ES-I3 (cell line): ENCODE data around the gene MMP25.
"Not testable (repeated sequence)": the region's sequence is repeated elsewhere in the genome, so short reads cannot be mapped to it uniquely, and the experiment has no call there.

Experiments
- H3K36me3 ChIP-seq: 2 replicates; pipeline ENCODE4 v1.6.1; 2013; ENCODE audit warnings: mild to moderate bottlenecking, low read length, control low read depth, moderate library complexity; ENCODE audit not compliant: insufficient read depth
- H3K4me1 ChIP-seq: 2 replicates; pipeline ENCODE4 v1.6.1; 2013; ENCODE audit warnings: mild to moderate bottlenecking, control low read depth, low read length; ENCODE audit not compliant: insufficient read depth
- H3K9ac ChIP-seq: 2 replicates; pipeline ENCODE4 v1.6.1; 2013; ENCODE audit warnings: low read depth, mild to moderate bottlenecking, low read length, moderate library complexity
- H3K9me3 ChIP-seq: 2 replicates; pipeline ENCODE4 v1.6.1; 2013; ENCODE audit warnings: mild to moderate bottlenecking, low read length, moderate library complexity; ENCODE audit not compliant: control insufficient read depth, insufficient read depth

Gene MMP25

GRCh38 chr16:3051009-3051408 lies 4.6 kb downstream of the MMP25 start:
- Histone ChIP-seq H3K9me3 (no peaks in the 10 kb centered on the region), H3K4me1 (no peaks in the 10 kb centered on the region), H3K36me3 (no peaks in the 10 kb centered on the region), H3K9ac (no peak overlapping the region)

- Histone ChIP-seq H3K4me1 (no peaks in the 10 kb centered on the region), H3K9ac (no peak overlapping the region)
Measured at GRCh38 chr16:3051494-3051893, 5.1 kb downstream of the MMP25 start.

GRCh38 chr16:3052571-3053329 lies 6.4 kb downstream of the MMP25 start:
- not testable (repeated sequence) for H3K36me3 ChIP-seq, H3K9me3 ChIP-seq, H3K9ac ChIP-seq, H3K4me1 ChIP-seq

More at GRCh38 chr16:3051494-3051893, 5.1 kb downstream of the MMP25 start:
- H3K9me3 ChIP-seq: no peaks in the 10 kb centered on the region
- no peaks in the 10 kb centered on the region for H3K36me3 ChIP-seq

GRCh38 chr16:3053330-3053710 lies 7.0 kb downstream of the MMP25 start:
- not testable (repeated sequence) for H3K4me1 ChIP-seq, H3K9ac ChIP-seq, H3K36me3 ChIP-seq, H3K9me3 ChIP-seq

- H3K9ac ChIP-seq: no peak overlapping the region
- H3K9me3 ChIP-seq: no peaks in the 10 kb centered on the region
- no peaks in the 10 kb centered on the region; the same call in 1 of the 2 replicates for H3K4me1 ChIP-seq
- no peaks in the 10 kb centered on the region for H3K36me3 ChIP-seq
Measured at GRCh38 chr16:3054965-3055733, 8.8 kb downstream of the MMP25 start.

GRCh38 chr16:3055734-3056115 lies 9.4 kb downstream of the MMP25 start:
- not testable (repeated sequence) for H3K4me1 ChIP-seq, H3K9ac ChIP-seq, H3K9me3 ChIP-seq, H3K36me3 ChIP-seq

- Histone ChIP-seq H3K9me3 (no peaks in the 10 kb centered on the region), H3K4me1 (no peaks in the 10 kb centered on the region; the same call in 1 of the 2 replicates), H3K9ac (no peak overlapping the region), H3K36me3 (no peaks in the 10 kb centered on the region)
Measured at GRCh38 chr16:3056336-3057180, 10.2 kb downstream of the MMP25 start.

- H3K4me1 ChIP-seq: no peaks in the 10 kb centered on the region; the same call in 1 of the 2 replicates
- no peaks in the 10 kb centered on the region for H3K36me3 ChIP-seq
- no peaks in the 10 kb centered on the region for H3K9me3 ChIP-seq
- peak overlapping the region; percentile 81; the same call in 1 of the 2 replicates for H3K9ac ChIP-seq
Measured at GRCh38 chr16:3057181-3058138, 11.1 kb downstream of the MMP25 start.

GRCh38 chr16:3058139-3059030 lies 12.0 kb downstream of the MMP25 start:
- no peaks in the 10 kb centered on the region for H3K36me3 ChIP-seq
- H3K4me1 ChIP-seq: no peaks in the 10 kb centered on the region; the same call in 1 of the 2 replicates
- no peaks in the 10 kb centered on the region for H3K9me3 ChIP-seq
- peak overlapping the region; percentile 81 for H3K9ac ChIP-seq

GRCh38 chr16:3059041-3059722 lies 12.8 kb downstream of the MMP25 start:
- Histone ChIP-seq H3K9me3 (no peaks in the 10 kb centered on the region), H3K4me1 (no peaks in the 10 kb centered on the region; the same call in 1 of the 2 replicates), H3K9ac (peak overlapping the region; percentile 81)

GRCh38 chr16:3059723-3060242 lies 13.4 kb downstream of the MMP25 start:
- Histone ChIP-seq H3K4me1 (peaks cover 2% of the 10 kb centered on the region; the same call in 1 of the 2 replicates), H3K9ac (peak overlapping the region; percentile 37; the same call in 1 of the 2 replicates), H3K9me3 (no peaks in the 10 kb centered on the region), H3K36me3 (no peaks in the 10 kb centered on the region)

More at GRCh38 chr16:3059041-3059722, 12.8 kb downstream of the MMP25 start:
- H3K36me3 ChIP-seq: no peaks in the 10 kb centered on the region
